ENCODE data around the gene ATAD1. TPM values are rescaled to one million over a fixed set of nuclear protein-coding genes. Genes with fewer than 3 reads are reported as not detected.

ATAD1 gene
- total and polyA plus RNA-seq, 4 experiments from 2014 or later = 39.6 to 52.0 (median 44.0) TPM

- no peaks in the 10 kb centered on the region for H3K9me3 ChIP-seq (ENCODE audit: control insufficient read depth in 1 of 2, low read length in 2 of 2)
- no peak for DNase-seq
- no peaks in the 10 kb centered on the region for H3K4me1 ChIP-seq (ENCODE audit: insufficient read depth, low read length)
- no peak overlapping the region for H3K4me3 Mint-ChIP-seq
- H3K4me1 Mint-ChIP-seq = peaks cover 3 to 7% (median 6%) of the 10 kb centered on the region in 4 donors
- no peaks in the 10 kb centered on the region for H3K27me3 Mint-ChIP-seq
- ChIA-PET POLR2A (ENCODE audit: partially characterized antibody) (no interaction called here), CTCF (ENCODE audit: partially characterized antibody) (interaction anchor here (0.7 to 1.4 kb wide), 3 partner anchors 12 to 95 kb away, joined by 3 to 4 read pairs (median 4); partner anchors contain the start of gene ATAD1)
- H3K27ac ChIP-seq (ENCODE audit: low read depth, low read length) = no peak overlapping the region
- peaks cover 35 to 45% of the 10 kb centered on the region in 2 donors for H3K36me3 Mint-ChIP-seq
- peak overlapping the region in 2 of 7 donors; percentile 43 to 48 for H3K27ac Mint-ChIP-seq
- no peaks in the 10 kb centered on the region for H3K27me3 ChIP-seq (ENCODE audit: insufficient read depth, low read length)
- H3K9me3 Mint-ChIP-seq = no peaks in the 10 kb centered on the region
- intact Hi-C loops (cut with micrococcal nuclease) = no loop called here
- H3K36me3 ChIP-seq (ENCODE audit: insufficient read depth, low read length) = peaks cover 6% of the 10 kb centered on the region
- no peak overlapping the region for H3K4me3 ChIP-seq (ENCODE audit: low read length in 2 of 2)
Observed at GRCh38 chr10:87775766-87776165, 42.3 kb downstream of the ATAD1 start.

- no peak overlapping the region for H3K27ac ChIP-seq (ENCODE audit: low read depth, low read length)
- Mint-ChIP-seq H3K36me3 (peaks cover 48 to 51% of the 10 kb centered on the region in 2 donors), H3K4me1 (peaks cover 0 to 5% (median 3%) of the 10 kb centered on the region in 4 donors), H3K27me3 (no peaks in the 10 kb centered on the region), H3K4me3 (no peak overlapping the region), H3K27ac (peak overlapping the region in 1 of 7 donors; percentile 60), H3K9me3 (no peaks in the 10 kb centered on the region)
- POLR2A ChIA-PET (ENCODE audit: partially characterized antibody) = no interaction called here
- intact Hi-C loops (cut with micrococcal nuclease) = loop anchor here (1.0 to 5.0 kb wide), 2 partner anchors 115 to 239 kb away; partner anchors contain the start of gene PAPSS2
- peaks cover 9% of the 10 kb centered on the region for H3K36me3 ChIP-seq (ENCODE audit: insufficient read depth, low read length)
- CTCF ChIA-PET (ENCODE audit: partially characterized antibody) = interaction anchor here (2.1 to 3.5 kb wide), 2 partner anchors 11 to 15 kb away, joined by 4 to 14 read pairs; no protein-coding TSS in a partner anchor
- no peaks in the 10 kb centered on the region for H3K9me3 ChIP-seq (ENCODE audit: control insufficient read depth in 1 of 2, low read length in 2 of 2)
- H3K27me3 ChIP-seq (ENCODE audit: insufficient read depth, low read length) = no peaks in the 10 kb centered on the region
- peak in 3 of 5 donors; percentile 8 to 11 (median 10) for DNase-seq
- H3K4me3 ChIP-seq (ENCODE audit: low read length in 2 of 2) = no peak overlapping the region
- no peaks in the 10 kb centered on the region for H3K4me1 ChIP-seq (ENCODE audit: insufficient read depth, low read length)
Observed at GRCh38 chr10:87771871-87772500, 46.0 kb downstream of the ATAD1 start.

- no peak overlapping the region for H3K27ac ChIP-seq (ENCODE audit: low read depth, low read length)
- peaks cover 20% of the 10 kb centered on the region for H3K36me3 ChIP-seq (ENCODE audit: insufficient read depth, low read length)
- Mint-ChIP-seq H3K27me3 (no peaks in the 10 kb centered on the region), H3K4me1 (peaks cover 0 to 2% (median 0%) of the 10 kb centered on the region in 4 donors), H3K27ac (peak overlapping the region in 1 of 7 donors; percentile 48), H3K9me3 (no peaks in the 10 kb centered on the region), H3K4me3 (no peak overlapping the region), H3K36me3 (peaks cover 36 to 56% of the 10 kb centered on the region in 2 donors)
- no peaks in the 10 kb centered on the region for H3K4me1 ChIP-seq (ENCODE audit: insufficient read depth, low read length)
- H3K27me3 ChIP-seq (ENCODE audit: insufficient read depth, low read length) = no peaks in the 10 kb centered on the region
- H3K9me3 ChIP-seq (ENCODE audit: control insufficient read depth in 1 of 2, low read length in 2 of 2) = no peaks in the 10 kb centered on the region
- intact Hi-C loops (cut with micrococcal nuclease) = no loop called here
- POLR2A ChIA-PET (ENCODE audit: partially characterized antibody) = no interaction called here
- no peak overlapping the region for H3K4me3 ChIP-seq (ENCODE audit: low read length in 2 of 2)
- CTCF ChIA-PET (ENCODE audit: partially characterized antibody) = no interaction called here
- DNase-seq = no peak
Observed at GRCh38 chr10:87767253-87767652, 50.8 kb downstream of the ATAD1 start.

GRCh38 chr10:87765666-87766376, 52.2 kb downstream of the ATAD1 start:
- intact Hi-C loops (cut with micrococcal nuclease) = no loop called here
- Histone ChIP-seq H3K27me3 (ENCODE audit: insufficient read depth, low read length) (no peaks in the 10 kb centered on the region), H3K4me1 (ENCODE audit: insufficient read depth, low read length) (no peaks in the 10 kb centered on the region), H3K9me3 (ENCODE audit: control insufficient read depth in 1 of 2, low read length in 2 of 2) (no peaks in the 10 kb centered on the region), H3K27ac (ENCODE audit: low read depth, low read length) (no peak overlapping the region), H3K4me3 (ENCODE audit: low read length in 2 of 2) (no peak overlapping the region), H3K36me3 (ENCODE audit: insufficient read depth, low read length) (peaks cover 20% of the 10 kb centered on the region)
- peaks cover 36 to 64% of the 10 kb centered on the region in 2 donors for H3K36me3 Mint-ChIP-seq
- DNase-seq = no peak
- H3K27me3 Mint-ChIP-seq = no peaks in the 10 kb centered on the region
- H3K4me1 Mint-ChIP-seq = peaks cover 0 to 5% (median 0%) of the 10 kb centered on the region in 4 donors
- no peak overlapping the region for H3K4me3 Mint-ChIP-seq
- POLR2A ChIA-PET (ENCODE audit: partially characterized antibody) = no interaction called here
- CTCF ChIA-PET (ENCODE audit: partially characterized antibody) = no interaction called here
- no peak overlapping the region for H3K27ac Mint-ChIP-seq
- H3K9me3 Mint-ChIP-seq = no peaks in the 10 kb centered on the region

- Histone ChIP-seq H3K36me3 (ENCODE audit: insufficient read depth, low read length) (peaks cover 32% of the 10 kb centered on the region), H3K4me3 (ENCODE audit: low read length in 2 of 2) (no peak overlapping the region), H3K27me3 (ENCODE audit: insufficient read depth, low read length) (no peaks in the 10 kb centered on the region), H3K9me3 (ENCODE audit: control insufficient read depth in 1 of 2, low read length in 2 of 2) (no peaks in the 10 kb centered on the region), H3K27ac (ENCODE audit: low read depth, low read length) (no peak overlapping the region), H3K4me1 (ENCODE audit: insufficient read depth, low read length) (no peaks in the 10 kb centered on the region)
- CTCF ChIA-PET (ENCODE audit: partially characterized antibody) = interaction anchor here (1.3 kb wide), 1 partner anchor 12 kb away, joined by 4 read pairs; no protein-coding TSS in a partner anchor
- Mint-ChIP-seq H3K27ac (peak overlapping the region in 1 of 7 donors; percentile 13), H3K4me3 (no peak overlapping the region), H3K9me3 (no peaks in the 10 kb centered on the region), H3K36me3 (peaks cover 36 to 63% of the 10 kb centered on the region in 2 donors), H3K27me3 (no peaks in the 10 kb centered on the region), H3K4me1 (peaks cover 0 to 6% (median 0%) of the 10 kb centered on the region in 4 donors)
- DNase-seq = no peak
- POLR2A ChIA-PET (ENCODE audit: partially characterized antibody) = no interaction called here
- intact Hi-C loops (cut with micrococcal nuclease) = no loop called here
Observed at GRCh38 chr10:87764072-87764934, 53.7 kb downstream of the ATAD1 start.

GRCh38 chr10:87763086-87763861, 54.8 kb downstream of the ATAD1 start:
- Mint-ChIP-seq H3K4me3 (no peak overlapping the region), H3K9me3 (no peaks in the 10 kb centered on the region), H3K4me1 (peaks cover 0 to 6% (median under 1%) of the 10 kb centered on the region in 4 donors), H3K27me3 (no peaks in the 10 kb centered on the region), H3K27ac (peak overlapping the region in 1 of 7 donors; percentile 60), H3K36me3 (peaks cover 32 to 63% of the 10 kb centered on the region in 2 donors)
- no peak overlapping the region for H3K4me3 ChIP-seq (ENCODE audit: low read length in 2 of 2)
- intact Hi-C loops (cut with micrococcal nuclease) = no loop called here
- no peaks in the 10 kb centered on the region for H3K27me3 ChIP-seq (ENCODE audit: insufficient read depth, low read length)
- no peak for DNase-seq
- H3K9me3 ChIP-seq (ENCODE audit: control insufficient read depth in 1 of 2, low read length in 2 of 2) = no peaks in the 10 kb centered on the region
- CTCF ChIA-PET (ENCODE audit: partially characterized antibody) = interaction anchor here (1.3 kb wide), 1 partner anchor 13 kb away, joined by 4 read pairs; no protein-coding TSS in a partner anchor
- no peaks in the 10 kb centered on the region for H3K4me1 ChIP-seq (ENCODE audit: insufficient read depth, low read length)
- H3K36me3 ChIP-seq (ENCODE audit: insufficient read depth, low read length) = peaks cover 39% of the 10 kb centered on the region
- POLR2A ChIA-PET (ENCODE audit: partially characterized antibody) = no interaction called here
- no peak overlapping the region for H3K27ac ChIP-seq (ENCODE audit: low read depth, low read length)
